HepG2 (cell line): Measurements from ENCODE around the gene ABHD17A. TPM values are rescaled to one million over a fixed set of nuclear protein-coding genes. Genes with fewer than 3 reads are reported as not detected.

ENCODE experiments used
- BCL6 ChIP-seq: IDR thresholded peaks from 2 replicates; pipeline ENCODE4 v1.6.1; 2016; ENCODE audit warnings: missing genetic modification reagents, missing compliant biosample characterization
- CC2D1A ChIP-seq: sonication (generic); formaldehyde crosslinking; IDR thresholded peaks from 2 replicates; pipeline ENCODE4 v1.8.1; 2023; ENCODE audit warnings: mild to moderate bottlenecking, missing genetic modification reagents
- ESRRA ChIP-seq: sonication (generic); formaldehyde crosslinking; IDR thresholded peaks from 2 replicates; pipeline ENCODE4 v1.5.1; 2020; ENCODE audit warnings: mild to moderate bottlenecking, low read depth, missing genetic modification reagents
- NFE2L2 ChIP-seq: fragments of 150-350 bp; IDR thresholded peaks from 2 replicates; pipeline ENCODE4 v1.6.1; 2014; ENCODE audit warnings: low read length
- NR2C2 ChIP-seq: sonication (generic); formaldehyde crosslinking; IDR thresholded peaks from 2 replicates; pipeline ENCODE4 v1.4.0; 2020; ENCODE audit warnings: missing genetic modification reagents, mild to moderate bottlenecking, moderate library complexity, borderline replicate concordance
- NR2F1 ChIP-seq, 2 experiments: fragments of 450-650 bp in 1 of 2; formaldehyde crosslinking in 1 of 2; IDR thresholded peaks; 2 replicates each; pipeline versions ENCODE4 v1.5.0 to v1.6.1; 2016 to 2020; ENCODE audit warnings: mild to moderate bottlenecking in 1 of 2, missing compliant biosample characterization in 1 of 2, missing genetic modification reagents in 1 of 2, moderate library complexity in 1 of 2
- STAG1 ChIP-seq: sonication (generic); formaldehyde crosslinking; IDR thresholded peaks from 2 replicates; pipeline ENCODE4 v1.4.0; 2020; ENCODE audit warnings: missing genetic modification reagents
- TOE1 ChIP-seq: sonication (generic); formaldehyde crosslinking; IDR thresholded peaks from 2 replicates; pipeline ENCODE4 v1.4.0; 2020; ENCODE audit warnings: mild to moderate bottlenecking, missing genetic modification reagents
- ZBTB8A ChIP-seq: sonication (generic); formaldehyde crosslinking; IDR thresholded peaks from 2 replicates; pipeline ENCODE4 v1.4.0; 2020; ENCODE audit warnings: mild to moderate bottlenecking, low read depth, missing genetic modification reagents, borderline replicate concordance
- ZNF3 ChIP-seq: IDR thresholded peaks from 2 replicates; pipeline ENCODE4 v1.7.0; 2017; ENCODE audit warnings: inconsistent platforms
- ZNF317 ChIP-seq: sonication (generic); formaldehyde crosslinking; IDR thresholded peaks from 2 replicates; pipeline ENCODE4 v1.5.0; 2020; ENCODE audit warnings: mild to moderate bottlenecking, missing genetic modification reagents
- ZNF44 ChIP-seq: sonication (generic); formaldehyde crosslinking; IDR thresholded peaks from 2 replicates; pipeline ENCODE4 v1.5.1; 2020; ENCODE audit warnings: mild to moderate bottlenecking, missing genetic modification reagents
- ZSCAN22 ChIP-seq: sonication (generic); formaldehyde crosslinking; IDR thresholded peaks from 2 replicates; pipeline ENCODE4 v1.4.0; 2020; ENCODE audit warnings: mild to moderate bottlenecking, missing genetic modification reagents
- polyA plus RNA-seq, 8 experiments: library from polyadenylated mRNA; depleted of rRNA in 3 of 8; stranded (reverse) in 7 of 8; unstranded in 1 of 8; fragments of >200 nt; fragmentation: Illumina TruSeq in 4 of 8; extraction: Trizol in 4 of 8; gene quantifications; 2 replicates each; pipeline versions ENCODE4 v1.2.1 to v1.2.3, GENCODE V29; 2011 to 2016; ENCODE audit warnings: low read depth in 4 of 8, missing spikeins in 1 of 8, mixed read lengths in 1 of 8; ENCODE audit not compliant: insufficient read depth in 1 of 8
- total RNA-seq, 5 experiments: library from RNA; depleted of rRNA; stranded (reverse); fragments of >200 nt; fragmentation: Illumina TruSeq; extraction: Trizol; gene quantifications; 2 replicates each; pipeline ENCODE4 v1.2.3, GENCODE V29; 2016; ENCODE audit warnings: low read depth in 1 of 5
- TF ChIP-seq, protein P1 (sequence below): sonication (generic); formaldehyde crosslinking; IDR thresholded peaks from 2 replicates; pipeline ENCODE4 v1.5.1; 2020; ENCODE audit warnings: missing genetic modification reagents, mild to moderate bottlenecking, borderline replicate concordance
- TF ChIP-seq, protein P2 (sequence below): sonication (generic); formaldehyde crosslinking; IDR thresholded peaks from 2 replicates; pipeline ENCODE4 v1.4.0; 2020; ENCODE audit warnings: missing genetic modification reagents, borderline replicate concordance
- TF ChIP-seq, protein P3 (sequence below): sonication (generic); formaldehyde crosslinking; IDR thresholded peaks from 2 replicates; pipeline ENCODE4 v1.5.0; 2020; ENCODE audit warnings: missing genetic modification reagents, mild to moderate bottlenecking, borderline replicate concordance
- TF ChIP-seq, protein P4 (sequence below): sonication (generic); formaldehyde crosslinking; IDR thresholded peaks from 2 replicates; pipeline ENCODE4 v1.9.0; 2021; ENCODE audit warnings: missing genetic modification reagents, mild to moderate bottlenecking, borderline replicate concordance
- TF ChIP-seq, protein P5 (sequence below): IDR thresholded peaks from 2 replicates; pipeline ENCODE4 v1.6.1; 2016; ENCODE audit warnings: control low read depth

The ABHD17A gene
- total and polyA plus RNA-seq, 2 of the 13 experiments (the other 11 are each of a cell fraction or from before 2014, with no cell fraction given) = 27.7 to 40.8 TPM

DNA sequence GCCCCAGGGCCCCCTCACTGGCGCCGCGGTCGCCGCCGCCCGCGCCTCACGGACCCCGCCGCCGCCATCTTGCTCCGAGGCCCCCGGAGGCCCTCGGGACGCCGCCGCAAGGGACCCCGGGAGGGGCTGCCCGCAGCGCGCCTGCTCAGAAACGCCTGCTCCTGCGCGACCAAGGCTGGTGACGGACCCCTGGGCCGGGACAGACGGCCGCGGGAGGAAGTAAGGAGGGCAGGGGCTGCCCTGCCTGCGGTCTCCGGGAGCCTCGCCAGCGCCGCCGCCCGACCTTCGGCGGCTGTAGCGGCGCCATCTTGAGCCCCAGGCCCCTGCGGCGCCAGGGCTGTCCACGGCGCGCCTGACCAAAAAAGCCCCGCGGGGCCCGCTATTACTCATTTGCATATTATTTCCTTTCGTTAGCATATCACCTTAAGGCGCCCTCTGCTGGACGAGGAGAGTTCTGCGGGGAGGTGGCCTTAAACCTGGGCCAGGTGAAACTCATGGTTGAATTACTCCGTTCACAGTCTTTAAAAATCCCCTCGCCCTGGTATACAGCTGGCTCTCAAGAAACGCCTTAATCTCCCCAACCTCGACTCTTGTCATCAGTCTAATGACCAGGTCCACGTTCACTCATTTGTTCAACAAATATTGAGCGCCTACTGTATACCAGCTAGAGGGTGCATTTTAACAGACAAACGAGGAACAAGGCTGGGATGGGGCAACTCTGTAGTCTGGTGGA is 36.7 kb downstream of the ABHD17A start, which contains the start of gene REXO1 (continued):
- TF ChIP-seq, protein P1, sequence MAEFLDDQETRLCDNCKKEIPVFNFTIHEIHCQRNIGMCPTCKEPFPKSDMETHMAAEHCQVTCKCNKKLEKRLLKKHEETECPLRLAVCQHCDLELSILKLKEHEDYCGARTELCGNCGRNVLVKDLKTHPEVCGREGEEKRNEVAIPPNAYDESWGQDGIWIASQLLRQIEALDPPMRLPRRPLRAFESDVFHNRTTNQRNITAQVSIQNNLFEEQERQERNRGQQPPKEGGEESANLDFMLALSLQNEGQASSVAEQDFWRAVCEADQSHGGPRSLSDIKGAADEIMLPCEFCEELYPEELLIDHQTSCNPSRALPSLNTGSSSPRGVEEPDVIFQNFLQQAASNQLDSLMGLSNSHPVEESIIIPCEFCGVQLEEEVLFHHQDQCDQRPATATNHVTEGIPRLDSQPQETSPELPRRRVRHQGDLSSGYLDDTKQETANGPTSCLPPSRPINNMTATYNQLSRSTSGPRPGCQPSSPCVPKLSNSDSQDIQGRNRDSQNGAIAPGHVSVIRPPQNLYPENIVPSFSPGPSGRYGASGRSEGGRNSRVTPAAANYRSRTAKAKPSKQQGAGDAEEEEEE (CRISPR knock-in tag) = no peak
- TF ChIP-seq NFE2L2 (no peak), ZNF44 (peak; percentile 33; the same call in 1 of the 2 replicates), ZNF317 (CRISPR knock-in tag) (no peak), ZBTB8A (CRISPR knock-in tag) (no peak), ZNF3 (CRISPR knock-in tag) (no peak), STAG1 (peak; percentile 30; the same call in 1 of the 2 replicates), NR2F1 (CRISPR knock-in tag; IDR thresholded peaks at IDR 0.05) (no peak), CC2D1A (CRISPR knock-in tag) (no peak), NR2C2 (CRISPR knock-in tag) (no peak; the same call in 1 of the 2 replicates), ZSCAN22 (no peak), TOE1 (CRISPR knock-in tag) (no peak), BCL6 (CRISPR knock-in tag) (no peak), ESRRA (CRISPR knock-in tag) (0 out of 2 replicates have a peak, but pooled peaks have one; percentile 40)
- TF ChIP-seq, protein P2, sequence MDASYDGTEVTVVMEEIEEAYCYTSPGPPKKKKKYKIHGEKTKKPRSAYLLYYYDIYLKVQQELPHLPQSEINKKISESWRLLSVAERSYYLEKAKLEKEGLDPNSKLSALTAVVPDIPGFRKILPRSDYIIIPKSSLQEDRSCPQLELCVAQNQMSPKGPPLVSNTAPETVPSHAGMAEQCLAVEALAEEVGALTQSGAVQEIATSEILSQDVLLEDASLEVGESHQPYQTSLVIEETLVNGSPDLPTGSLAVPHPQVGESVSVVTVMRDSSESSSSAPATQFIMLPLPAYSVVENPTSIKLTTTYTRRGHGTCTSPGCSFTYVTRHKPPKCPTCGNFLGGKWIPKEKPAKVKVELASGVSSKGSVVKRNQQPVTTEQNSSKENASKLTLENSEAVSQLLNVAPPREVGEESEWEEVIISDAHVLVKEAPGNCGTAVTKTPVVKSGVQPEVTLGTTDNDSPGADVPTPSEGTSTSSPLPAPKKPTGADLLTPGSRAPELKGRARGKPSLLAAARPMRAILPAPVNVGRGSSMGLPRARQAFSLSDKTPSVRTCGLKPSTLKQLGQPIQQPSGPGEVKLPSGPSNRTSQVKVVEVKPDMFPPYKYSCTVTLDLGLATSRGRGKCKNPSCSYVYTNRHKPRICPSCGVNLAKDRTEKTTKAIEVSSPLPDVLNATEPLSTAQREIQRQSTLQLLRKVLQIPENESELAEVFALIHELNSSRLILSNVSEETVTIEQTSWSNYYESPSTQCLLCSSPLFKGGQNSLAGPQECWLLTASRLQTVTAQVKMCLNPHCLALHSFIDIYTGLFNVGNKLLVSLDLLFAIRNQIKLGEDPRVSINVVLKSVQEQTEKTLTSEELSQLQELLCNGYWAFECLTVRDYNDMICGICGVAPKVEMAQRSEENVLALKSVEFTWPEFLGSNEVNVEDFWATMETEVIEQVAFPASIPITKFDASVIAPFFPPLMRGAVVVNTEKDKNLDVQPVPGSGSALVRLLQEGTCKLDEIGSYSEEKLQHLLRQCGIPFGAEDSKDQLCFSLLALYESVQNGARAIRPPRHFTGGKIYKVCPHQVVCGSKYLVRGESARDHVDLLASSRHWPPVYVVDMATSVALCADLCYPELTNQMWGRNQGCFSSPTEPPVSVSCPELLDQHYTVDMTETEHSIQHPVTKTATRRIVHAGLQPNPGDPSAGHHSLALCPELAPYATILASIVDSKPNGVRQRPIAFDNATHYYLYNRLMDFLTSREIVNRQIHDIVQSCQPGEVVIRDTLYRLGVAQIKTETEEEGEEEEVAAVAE (CRISPR knock-in tag) = no peak
- TF ChIP-seq, protein P3, sequence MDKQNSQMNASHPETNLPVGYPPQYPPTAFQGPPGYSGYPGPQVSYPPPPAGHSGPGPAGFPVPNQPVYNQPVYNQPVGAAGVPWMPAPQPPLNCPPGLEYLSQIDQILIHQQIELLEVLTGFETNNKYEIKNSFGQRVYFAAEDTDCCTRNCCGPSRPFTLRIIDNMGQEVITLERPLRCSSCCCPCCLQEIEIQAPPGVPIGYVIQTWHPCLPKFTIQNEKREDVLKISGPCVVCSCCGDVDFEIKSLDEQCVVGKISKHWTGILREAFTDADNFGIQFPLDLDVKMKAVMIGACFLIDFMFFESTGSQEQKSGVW = no peak
- TF ChIP-seq, protein P4, sequence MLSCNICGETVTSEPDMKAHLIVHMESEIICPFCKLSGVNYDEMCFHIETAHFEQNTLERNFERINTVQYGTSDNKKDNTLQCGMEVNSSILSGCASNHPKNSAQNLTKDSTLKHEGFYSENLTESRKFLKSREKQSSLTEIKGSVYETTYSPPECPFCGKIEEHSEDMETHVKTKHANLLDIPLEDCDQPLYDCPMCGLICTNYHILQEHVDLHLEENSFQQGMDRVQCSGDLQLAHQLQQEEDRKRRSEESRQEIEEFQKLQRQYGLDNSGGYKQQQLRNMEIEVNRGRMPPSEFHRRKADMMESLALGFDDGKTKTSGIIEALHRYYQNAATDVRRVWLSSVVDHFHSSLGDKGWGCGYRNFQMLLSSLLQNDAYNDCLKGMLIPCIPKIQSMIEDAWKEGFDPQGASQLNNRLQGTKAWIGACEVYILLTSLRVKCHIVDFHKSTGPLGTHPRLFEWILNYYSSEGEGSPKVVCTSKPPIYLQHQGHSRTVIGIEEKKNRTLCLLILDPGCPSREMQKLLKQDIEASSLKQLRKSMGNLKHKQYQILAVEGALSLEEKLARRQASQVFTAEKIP (CRISPR knock-in tag) = no peak
- TF ChIP-seq, protein P5, sequence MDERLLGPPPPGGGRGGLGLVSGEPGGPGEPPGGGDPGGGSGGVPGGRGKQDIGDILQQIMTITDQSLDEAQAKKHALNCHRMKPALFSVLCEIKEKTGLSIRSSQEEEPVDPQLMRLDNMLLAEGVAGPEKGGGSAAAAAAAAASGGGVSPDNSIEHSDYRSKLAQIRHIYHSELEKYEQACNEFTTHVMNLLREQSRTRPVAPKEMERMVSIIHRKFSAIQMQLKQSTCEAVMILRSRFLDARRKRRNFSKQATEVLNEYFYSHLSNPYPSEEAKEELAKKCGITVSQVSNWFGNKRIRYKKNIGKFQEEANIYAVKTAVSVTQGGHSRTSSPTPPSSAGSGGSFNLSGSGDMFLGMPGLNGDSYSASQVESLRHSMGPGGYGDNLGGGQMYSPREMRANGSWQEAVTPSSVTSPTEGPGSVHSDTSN (CRISPR knock-in tag) = no peak
